ENCODE results near the gene TMEM117.

- no peak for TF ChIP-seq CTCF (conservative IDR thresholded peaks at IDR 0.05; ENCODE audit: low read length)
- TF ChIP-seq EZH2phosphoT487 (IDR thresholded peaks at IDR 0.05; ENCODE audit: borderline replicate concordance, low read depth, low read length): no peak
Observed at GRCh38 chr12:44299524-44299923, 463.6 kb downstream of the TMEM117 start.

Measured in OCI-LY7 (cell line).